Measurements from ENCODE around the gene SLC25A33.

The SLC25A33 gene

GRCh38 chr1:9606948-9607347 is 67.7 kb downstream of the SLC25A33 start:
- Histone ChIP-seq H3K36me3 (ENCODE audit: control insufficient read depth, insufficient read depth, low read length) (peaks cover 6% of the 10 kb centered on the region), H3K4ac (ENCODE audit: low read depth, low read length) (no peak overlapping the region), H3K56ac (ENCODE audit: low read length) (no peak overlapping the region), H3K23ac (ENCODE audit: low read length) (no peak overlapping the region), H4K8ac (ENCODE audit: low read depth, low read length) (no peak overlapping the region), H3K27me3 (ENCODE audit: insufficient read depth, low read length, poor library complexity) (no peaks in the 10 kb centered on the region), H4K5ac (ENCODE audit: low read length) (no peak overlapping the region), H3K9ac (ENCODE audit: low read length) (no peak overlapping the region), H2BK120ac (ENCODE audit: low read depth, low read length) (no peak overlapping the region), H2BK5ac (ENCODE audit: low read length) (no peak overlapping the region), H3K27ac (ENCODE audit: low read depth, low read length) (no peak overlapping the region), H3K79me1 (ENCODE audit: low read length) (no peaks in the 10 kb centered on the region), H3K79me2 (ENCODE audit: control insufficient read depth, insufficient read depth, low read length) (no peaks in the 10 kb centered on the region), H2AK5ac (ENCODE audit: low read length) (no peak overlapping the region), H3K4me2 (ENCODE audit: low read length) (no peak overlapping the region), H3K18ac (ENCODE audit: low read length) (no peak overlapping the region), H3K4me3 (ENCODE audit: low read length) (no peak overlapping the region), H2BK15ac (replicated peaks; ENCODE audit: low read depth) (no peak overlapping the region), H3K4me1 (ENCODE audit: control insufficient read depth, low read depth, low read length) (no peaks in the 10 kb centered on the region)
- WGBS (ENCODE audit: extremely low coverage, insufficient coverage, low lambda C conversion rate): no CpG with 5 or more reads among the region's 10 CpGs
- no peak for DNase-seq

GRCh38 chr1:9607352-9607751 is 68.1 kb downstream of the SLC25A33 start:
- H3K18ac ChIP-seq (ENCODE audit: low read length): no peak overlapping the region
- H3K23ac ChIP-seq (ENCODE audit: low read length): no peak overlapping the region
- peaks cover 6% of the 10 kb centered on the region for H3K36me3 ChIP-seq (ENCODE audit: control insufficient read depth, insufficient read depth, low read length)
- no peaks in the 10 kb centered on the region for H3K79me2 ChIP-seq (ENCODE audit: control insufficient read depth, insufficient read depth, low read length)
- H3K27ac ChIP-seq (ENCODE audit: low read depth, low read length): no peak overlapping the region
- H2BK5ac ChIP-seq (ENCODE audit: low read length): no peak overlapping the region
- no peak overlapping the region for H3K56ac ChIP-seq (ENCODE audit: low read length)
- no peak overlapping the region for H3K4ac ChIP-seq (ENCODE audit: low read depth, low read length)
- H2BK120ac ChIP-seq (ENCODE audit: low read depth, low read length): no peak overlapping the region
- no peak overlapping the region for H3K4me3 ChIP-seq (ENCODE audit: low read length)
- H4K8ac ChIP-seq (ENCODE audit: low read depth, low read length): no peak overlapping the region
- WGBS (ENCODE audit: extremely low coverage, insufficient coverage, low lambda C conversion rate): no CpG with 5 or more reads among the region's 19 CpGs
- no peaks in the 10 kb centered on the region for H3K27me3 ChIP-seq (ENCODE audit: insufficient read depth, low read length, poor library complexity)
- no peaks in the 10 kb centered on the region for H3K79me1 ChIP-seq (ENCODE audit: low read length)
- no peak overlapping the region for H4K5ac ChIP-seq (ENCODE audit: low read length)
- H3K4me2 ChIP-seq (ENCODE audit: low read length): no peak overlapping the region
- no peak overlapping the region for H3K9ac ChIP-seq (ENCODE audit: low read length)
- no peak overlapping the region for H2AK5ac ChIP-seq (ENCODE audit: low read length)
- H2BK15ac ChIP-seq (replicated peaks; ENCODE audit: low read depth): no peak overlapping the region
- no peak for DNase-seq
- no peaks in the 10 kb centered on the region for H3K4me1 ChIP-seq (ENCODE audit: control insufficient read depth, low read depth, low read length)

- H2AK5ac ChIP-seq (ENCODE audit: low read length): no peak overlapping the region
- no peak overlapping the region for H2BK15ac ChIP-seq (replicated peaks; ENCODE audit: low read depth)
- DNase-seq: no peak
- no peaks in the 10 kb centered on the region for H3K4me1 ChIP-seq (ENCODE audit: control insufficient read depth, low read depth, low read length)
- no peak overlapping the region for H3K4me2 ChIP-seq (ENCODE audit: low read length)
- H3K27ac ChIP-seq (ENCODE audit: low read depth, low read length): no peak overlapping the region
- no peak overlapping the region for H3K4ac ChIP-seq (ENCODE audit: low read depth, low read length)
- no peaks in the 10 kb centered on the region for H3K79me2 ChIP-seq (ENCODE audit: control insufficient read depth, insufficient read depth, low read length)
- H3K56ac ChIP-seq (ENCODE audit: low read length): no peak overlapping the region
- H4K8ac ChIP-seq (ENCODE audit: low read depth, low read length): no peak overlapping the region
- no peak overlapping the region for H3K9ac ChIP-seq (ENCODE audit: low read length)
- no peaks in the 10 kb centered on the region for H3K79me1 ChIP-seq (ENCODE audit: low read length)
- no CpG with 5 or more reads among the region's 5 CpGs for WGBS (ENCODE audit: extremely low coverage, insufficient coverage, low lambda C conversion rate)
- H3K36me3 ChIP-seq (ENCODE audit: control insufficient read depth, insufficient read depth, low read length): peaks cover 3% of the 10 kb centered on the region
- H4K5ac ChIP-seq (ENCODE audit: low read length): no peak overlapping the region
- no peak overlapping the region for H3K23ac ChIP-seq (ENCODE audit: low read length)
- H3K27me3 ChIP-seq (ENCODE audit: insufficient read depth, low read length, poor library complexity): no peaks in the 10 kb centered on the region
- no peak overlapping the region for H3K4me3 ChIP-seq (ENCODE audit: low read length)
- H2BK5ac ChIP-seq (ENCODE audit: low read length): no peak overlapping the region
- no peak overlapping the region for H2BK120ac ChIP-seq (ENCODE audit: low read depth, low read length)
- H3K18ac ChIP-seq (ENCODE audit: low read length): no peak overlapping the region
Measured at GRCh38 chr1:9609998-9610397, 70.7 kb downstream of the SLC25A33 start.

GRCh38 chr1:9610548-9610947 is 71.3 kb downstream of the SLC25A33 start:
- Histone ChIP-seq H4K5ac (ENCODE audit: low read length) (no peak overlapping the region), H3K36me3 (ENCODE audit: control insufficient read depth, insufficient read depth, low read length) (peaks cover 3% of the 10 kb centered on the region), H3K4me1 (ENCODE audit: control insufficient read depth, low read depth, low read length) (no peaks in the 10 kb centered on the region), H2BK5ac (ENCODE audit: low read length) (no peak overlapping the region), H3K56ac (ENCODE audit: low read length) (no peak overlapping the region), H3K18ac (ENCODE audit: low read length) (no peak overlapping the region), H2AK5ac (ENCODE audit: low read length) (no peak overlapping the region), H2BK15ac (replicated peaks; ENCODE audit: low read depth) (no peak overlapping the region), H3K4me2 (ENCODE audit: low read length) (no peak overlapping the region), H3K9ac (ENCODE audit: low read length) (no peak overlapping the region), H4K8ac (ENCODE audit: low read depth, low read length) (no peak overlapping the region), H3K23ac (ENCODE audit: low read length) (no peak overlapping the region), H3K4ac (ENCODE audit: low read depth, low read length) (no peak overlapping the region), H3K4me3 (ENCODE audit: low read length) (no peak overlapping the region), H3K79me1 (ENCODE audit: low read length) (no peaks in the 10 kb centered on the region), H3K27me3 (ENCODE audit: insufficient read depth, low read length, poor library complexity) (no peaks in the 10 kb centered on the region), H2BK120ac (ENCODE audit: low read depth, low read length) (no peak overlapping the region), H3K79me2 (ENCODE audit: control insufficient read depth, insufficient read depth, low read length) (no peaks in the 10 kb centered on the region), H3K27ac (ENCODE audit: low read depth, low read length) (no peak overlapping the region)
- no CpG with 5 or more reads among the region's 25 CpGs for WGBS (ENCODE audit: extremely low coverage, insufficient coverage, low lambda C conversion rate)
- DNase-seq: no peak

GRCh38 chr1:9611716-9612115 is 72.5 kb downstream of the SLC25A33 start:
- no peak overlapping the region for H3K27ac ChIP-seq (ENCODE audit: low read depth, low read length)
- H4K8ac ChIP-seq (ENCODE audit: low read depth, low read length): no peak overlapping the region
- H3K4me2 ChIP-seq (ENCODE audit: low read length): no peak overlapping the region
- H2BK5ac ChIP-seq (ENCODE audit: low read length): no peak overlapping the region
- H3K23ac ChIP-seq (ENCODE audit: low read length): no peak overlapping the region
- no peaks in the 10 kb centered on the region for H3K79me2 ChIP-seq (ENCODE audit: control insufficient read depth, insufficient read depth, low read length)
- no peak overlapping the region for H2BK120ac ChIP-seq (ENCODE audit: low read depth, low read length)
- no peak overlapping the region for H2BK15ac ChIP-seq (replicated peaks; ENCODE audit: low read depth)
- no peaks in the 10 kb centered on the region for H3K27me3 ChIP-seq (ENCODE audit: insufficient read depth, low read length, poor library complexity)
- no peak overlapping the region for H2AK5ac ChIP-seq (ENCODE audit: low read length)
- DNase-seq: no peak
- H3K4me3 ChIP-seq (ENCODE audit: low read length): no peak overlapping the region
- H3K4ac ChIP-seq (ENCODE audit: low read depth, low read length): no peak overlapping the region
- no peaks in the 10 kb centered on the region for H3K79me1 ChIP-seq (ENCODE audit: low read length)
- H4K5ac ChIP-seq (ENCODE audit: low read length): no peak overlapping the region
- H3K18ac ChIP-seq (ENCODE audit: low read length): no peak overlapping the region
- H3K56ac ChIP-seq (ENCODE audit: low read length): no peak overlapping the region
- H3K4me1 ChIP-seq (ENCODE audit: control insufficient read depth, low read depth, low read length): no peaks in the 10 kb centered on the region
- peaks cover 3% of the 10 kb centered on the region for H3K36me3 ChIP-seq (ENCODE audit: control insufficient read depth, insufficient read depth, low read length)
- no peak overlapping the region for H3K9ac ChIP-seq (ENCODE audit: low read length)
- WGBS (ENCODE audit: extremely low coverage, insufficient coverage, low lambda C conversion rate): no CpG with 5 or more reads among the region's 13 CpGs

- Histone ChIP-seq H3K36me3 (ENCODE audit: control insufficient read depth, insufficient read depth, low read length) (peaks cover 3% of the 10 kb centered on the region), H2AK5ac (ENCODE audit: low read length) (no peak overlapping the region), H3K23ac (ENCODE audit: low read length) (no peak overlapping the region), H2BK5ac (ENCODE audit: low read length) (no peak overlapping the region), H3K4me1 (ENCODE audit: control insufficient read depth, low read depth, low read length) (no peaks in the 10 kb centered on the region), H3K18ac (ENCODE audit: low read length) (no peak overlapping the region), H3K79me1 (ENCODE audit: low read length) (no peaks in the 10 kb centered on the region), H2BK120ac (ENCODE audit: low read depth, low read length) (no peak overlapping the region), H2BK15ac (replicated peaks; ENCODE audit: low read depth) (no peak overlapping the region), H3K4me3 (ENCODE audit: low read length) (no peak overlapping the region), H3K27ac (ENCODE audit: low read depth, low read length) (no peak overlapping the region), H4K5ac (ENCODE audit: low read length) (no peak overlapping the region), H3K4me2 (ENCODE audit: low read length) (no peak overlapping the region), H3K79me2 (ENCODE audit: control insufficient read depth, insufficient read depth, low read length) (no peaks in the 10 kb centered on the region), H3K9ac (ENCODE audit: low read length) (no peak overlapping the region), H3K4ac (ENCODE audit: low read depth, low read length) (no peak overlapping the region), H3K56ac (ENCODE audit: low read length) (no peak overlapping the region), H3K27me3 (ENCODE audit: insufficient read depth, low read length, poor library complexity) (no peaks in the 10 kb centered on the region), H4K8ac (ENCODE audit: low read depth, low read length) (no peak overlapping the region)
- no CpG with 5 or more reads among the region's 11 CpGs for WGBS (ENCODE audit: extremely low coverage, insufficient coverage, low lambda C conversion rate)
- no peak for DNase-seq
Measured at GRCh38 chr1:9612162-9612845, 73.0 kb downstream of the SLC25A33 start.

Data from mesendoderm (in vitro differentiated cells).